Ishikawa (cell line): ENCODE results near the gene WNT6.
A peak's percentile ranks its signal among the peaks of the same experiment; 100 is the strongest.

ENCODE experiments used
- CEBPB ChIP-seq: IDR thresholded peaks from 2 replicates; pipeline ENCODE4 v1.6.1; 2012
- CREB1 ChIP-seq: IDR thresholded peaks from 2 replicates; pipeline ENCODE4 v1.6.1; 2012; ENCODE audit warnings: low read depth
- EGR1 ChIP-seq: IDR thresholded peaks from 2 replicates; pipeline ENCODE4 v1.6.1; 2012
- EP300 ChIP-seq: IDR thresholded peaks from 2 replicates; pipeline ENCODE4 v1.6.1; 2012; ENCODE audit warnings: borderline replicate concordance
- FOXM1 ChIP-seq: IDR thresholded peaks from 2 replicates; pipeline ENCODE4 v1.6.1; 2012; ENCODE audit warnings: low read depth, borderline replicate concordance
- NFIC ChIP-seq: IDR thresholded peaks from 2 replicates; pipeline ENCODE4 v1.6.1; 2012
- RAD21 ChIP-seq: IDR thresholded peaks from 2 replicates; pipeline ENCODE4 v1.6.1; 2012; ENCODE audit warnings: low read depth
- TAF1 ChIP-seq: IDR thresholded peaks from 2 replicates; pipeline ENCODE4 v1.6.1; 2012; ENCODE audit warnings: low read depth, mild to moderate bottlenecking
- TCF12 ChIP-seq: IDR thresholded peaks from 2 replicates; pipeline ENCODE4 v1.6.1; 2012; ENCODE audit warnings: low read depth
- TEAD4 ChIP-seq: IDR thresholded peaks from 2 replicates; pipeline ENCODE4 v1.6.1; 2012
- YY1 ChIP-seq: IDR thresholded peaks from 2 replicates; pipeline ENCODE4 v1.6.1; 2012; ENCODE audit warnings: low read depth
- ZBTB7A ChIP-seq: IDR thresholded peaks from 2 replicates; pipeline ENCODE4 v1.6.1; 2012; ENCODE audit warnings: low read depth
- TF ChIP-seq, protein P1 (sequence below): IDR thresholded peaks from 2 replicates; pipeline ENCODE4 v1.6.1; 2012; ENCODE audit warnings: low read depth, mild to moderate bottlenecking
- TF ChIP-seq, protein P2 (sequence below): IDR thresholded peaks from 2 replicates; pipeline ENCODE4 v1.6.1; 2012
- TF ChIP-seq, protein P3 (sequence below): IDR thresholded peaks from 2 replicates; pipeline ENCODE4 v1.6.1; 2012

WNT6 gene

DNA sequence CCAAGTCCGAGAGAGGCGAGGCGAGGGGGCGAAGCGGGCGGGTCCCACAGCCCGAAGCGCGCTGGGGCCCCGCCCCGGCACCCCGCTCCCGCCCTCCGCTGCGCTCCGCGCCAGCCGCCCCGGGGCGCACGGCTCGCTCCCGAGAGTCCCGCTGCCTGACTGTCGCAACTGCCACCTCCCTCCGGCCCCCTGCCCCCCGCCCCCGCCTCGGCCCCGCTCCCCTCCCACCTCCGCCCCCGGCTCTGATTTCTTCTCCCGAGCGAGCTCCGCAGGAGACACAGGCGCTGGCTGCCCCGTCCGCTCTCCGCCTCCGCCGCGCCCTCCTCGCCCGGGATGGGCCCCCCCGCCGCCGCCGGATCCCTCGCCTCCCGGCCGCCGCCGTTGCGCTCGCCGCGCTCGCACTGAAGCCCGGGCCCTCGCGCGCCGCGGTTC is at the start of gene WNT6:
Gene WNT6 (plus strand): TSS at position 250 of the 432 bp plus-strand sequence. CDS start 233 bp downstream, outside the sequence.
- TF ChIP-seq EGR1: peak; percentile 55; the same call in 1 of the 2 replicates
- TF ChIP-seq ZBTB7A: no peak

DNA sequence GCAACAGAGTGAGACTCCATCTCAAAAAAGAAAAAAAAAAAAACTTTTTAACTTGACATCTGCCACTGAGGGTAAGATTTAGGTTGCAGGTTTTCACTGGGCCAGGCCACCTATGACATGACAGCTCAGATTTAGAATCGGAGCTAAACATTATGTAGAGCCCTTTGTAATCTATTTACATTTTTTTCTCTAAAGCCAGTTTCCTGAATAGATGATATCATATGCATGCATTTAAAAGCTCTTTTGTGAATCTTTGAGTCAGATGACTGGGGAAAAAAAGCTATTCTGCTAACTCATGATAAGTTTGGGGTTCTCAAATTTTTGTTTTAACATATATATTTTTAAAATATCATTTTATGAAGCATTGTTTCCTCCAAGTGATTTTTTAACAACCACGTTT is 49.3 kb upstream of the WNT6 start:
- no peak for TF ChIP-seq CREB1
- TF ChIP-seq, protein P1, sequence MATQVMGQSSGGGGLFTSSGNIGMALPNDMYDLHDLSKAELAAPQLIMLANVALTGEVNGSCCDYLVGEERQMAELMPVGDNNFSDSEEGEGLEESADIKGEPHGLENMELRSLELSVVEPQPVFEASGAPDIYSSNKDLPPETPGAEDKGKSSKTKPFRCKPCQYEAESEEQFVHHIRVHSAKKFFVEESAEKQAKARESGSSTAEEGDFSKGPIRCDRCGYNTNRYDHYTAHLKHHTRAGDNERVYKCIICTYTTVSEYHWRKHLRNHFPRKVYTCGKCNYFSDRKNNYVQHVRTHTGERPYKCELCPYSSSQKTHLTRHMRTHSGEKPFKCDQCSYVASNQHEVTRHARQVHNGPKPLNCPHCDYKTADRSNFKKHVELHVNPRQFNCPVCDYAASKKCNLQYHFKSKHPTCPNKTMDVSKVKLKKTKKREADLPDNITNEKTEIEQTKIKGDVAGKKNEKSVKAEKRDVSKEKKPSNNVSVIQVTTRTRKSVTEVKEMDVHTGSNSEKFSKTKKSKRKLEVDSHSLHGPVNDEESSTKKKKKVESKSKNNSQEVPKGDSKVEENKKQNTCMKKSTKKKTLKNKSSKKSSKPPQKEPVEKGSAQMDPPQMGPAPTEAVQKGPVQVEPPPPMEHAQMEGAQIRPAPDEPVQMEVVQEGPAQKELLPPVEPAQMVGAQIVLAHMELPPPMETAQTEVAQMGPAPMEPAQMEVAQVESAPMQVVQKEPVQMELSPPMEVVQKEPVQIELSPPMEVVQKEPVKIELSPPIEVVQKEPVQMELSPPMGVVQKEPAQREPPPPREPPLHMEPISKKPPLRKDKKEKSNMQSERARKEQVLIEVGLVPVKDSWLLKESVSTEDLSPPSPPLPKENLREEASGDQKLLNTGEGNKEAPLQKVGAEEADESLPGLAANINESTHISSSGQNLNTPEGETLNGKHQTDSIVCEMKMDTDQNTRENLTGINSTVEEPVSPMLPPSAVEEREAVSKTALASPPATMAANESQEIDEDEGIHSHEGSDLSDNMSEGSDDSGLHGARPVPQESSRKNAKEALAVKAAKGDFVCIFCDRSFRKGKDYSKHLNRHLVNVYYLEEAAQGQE: no peak
- TF ChIP-seq, protein P2, sequence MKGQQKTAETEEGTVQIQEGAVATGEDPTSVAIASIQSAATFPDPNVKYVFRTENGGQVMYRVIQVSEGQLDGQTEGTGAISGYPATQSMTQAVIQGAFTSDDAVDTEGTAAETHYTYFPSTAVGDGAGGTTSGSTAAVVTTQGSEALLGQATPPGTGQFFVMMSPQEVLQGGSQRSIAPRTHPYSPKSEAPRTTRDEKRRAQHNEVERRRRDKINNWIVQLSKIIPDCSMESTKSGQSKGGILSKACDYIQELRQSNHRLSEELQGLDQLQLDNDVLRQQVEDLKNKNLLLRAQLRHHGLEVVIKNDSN: no peak
- TF ChIP-seq ZBTB7A: no peak

DNA sequence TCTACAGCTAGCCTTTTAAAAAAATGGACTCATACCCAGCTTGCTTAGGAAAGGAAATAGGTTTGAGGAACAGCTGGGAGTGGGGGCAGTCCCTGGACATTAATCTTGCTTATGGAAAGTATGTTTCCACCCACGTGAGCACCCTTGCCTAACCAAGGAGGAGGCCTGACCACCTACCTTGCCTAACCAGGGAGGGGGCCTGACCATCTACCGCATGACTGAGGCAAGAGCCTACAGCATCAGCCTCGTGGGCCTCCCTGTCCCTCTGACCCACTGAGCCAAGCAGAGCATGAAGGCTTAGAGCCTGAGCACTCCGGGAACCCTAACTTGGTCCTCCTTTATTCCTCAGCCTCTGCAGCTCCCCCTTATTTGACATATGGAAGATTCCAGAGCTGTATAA is 48.2 kb upstream of the WNT6 start:
- TF ChIP-seq CREB1: no peak
- TF ChIP-seq, protein P2: no peak

DNA sequence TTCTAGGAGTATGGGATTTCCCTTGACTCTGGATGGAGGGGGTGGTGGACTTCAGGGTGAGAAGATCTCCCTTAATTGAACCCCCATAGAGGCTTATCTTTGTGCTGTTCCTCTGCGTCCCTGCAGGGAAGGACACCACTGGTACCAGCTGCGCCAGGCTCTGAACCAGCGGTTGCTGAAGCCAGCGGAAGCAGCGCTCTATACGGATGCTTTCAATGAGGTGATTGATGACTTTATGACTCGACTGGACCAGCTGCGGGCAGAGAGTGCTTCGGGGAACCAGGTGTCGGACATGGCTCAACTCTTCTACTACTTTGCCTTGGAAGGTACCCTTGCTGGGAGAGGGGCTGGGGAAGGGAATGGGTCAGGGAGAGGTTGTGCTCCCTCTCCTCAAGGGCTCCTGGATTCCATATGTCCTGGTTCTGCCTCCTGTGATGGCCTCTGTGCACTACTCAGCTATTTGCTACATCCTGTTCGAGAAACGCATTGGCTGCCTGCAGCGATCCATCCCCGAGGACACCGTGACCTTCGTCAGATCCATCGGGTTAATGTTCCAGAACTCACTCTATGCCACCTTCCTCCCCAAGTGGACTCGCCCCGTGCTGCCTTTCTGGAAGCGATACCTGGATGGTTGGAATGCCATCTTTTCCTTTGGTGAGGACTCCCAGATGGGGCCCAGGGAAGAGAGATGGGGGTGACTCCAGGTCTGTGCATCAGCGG is 47.3 kb upstream of the WNT6 start:
- TF ChIP-seq CREB1 (no peak), RAD21 (no peak), TEAD4 (no peak), EGR1 (no peak)

DNA sequence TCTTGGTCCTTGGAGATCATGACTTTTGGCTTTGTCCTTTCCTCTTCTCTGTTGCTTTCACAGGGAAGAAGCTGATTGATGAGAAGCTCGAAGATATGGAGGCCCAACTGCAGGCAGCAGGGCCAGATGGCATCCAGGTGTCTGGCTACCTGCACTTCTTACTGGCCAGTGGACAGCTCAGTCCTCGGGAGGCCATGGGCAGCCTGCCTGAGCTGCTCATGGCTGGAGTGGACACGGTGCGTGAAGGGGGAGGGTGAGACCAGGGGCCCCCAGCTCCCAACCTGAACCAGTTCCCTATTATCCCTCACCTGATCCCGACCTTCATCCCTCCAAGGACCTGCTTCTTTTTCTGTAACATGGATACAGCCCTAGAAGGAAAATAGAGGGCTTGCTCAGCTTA is 46.7 kb upstream of the WNT6 start:
- TF ChIP-seq ZBTB7A (no peak), CEBPB (no peak), EGR1 (no peak), NFIC (no peak), FOXM1 (no peak), EP300 (no peak), CREB1 (no peak), YY1 (no peak), TAF1 (no peak), TCF12 (no peak), TEAD4 (no peak), RAD21 (no peak)
- TF ChIP-seq, protein P1: no peak
- TF ChIP-seq, protein P2: no peak
- TF ChIP-seq, protein P3, sequence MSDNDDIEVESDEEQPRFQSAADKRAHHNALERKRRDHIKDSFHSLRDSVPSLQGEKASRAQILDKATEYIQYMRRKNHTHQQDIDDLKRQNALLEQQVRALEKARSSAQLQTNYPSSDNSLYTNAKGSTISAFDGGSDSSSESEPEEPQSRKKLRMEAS: no peak

DNA sequence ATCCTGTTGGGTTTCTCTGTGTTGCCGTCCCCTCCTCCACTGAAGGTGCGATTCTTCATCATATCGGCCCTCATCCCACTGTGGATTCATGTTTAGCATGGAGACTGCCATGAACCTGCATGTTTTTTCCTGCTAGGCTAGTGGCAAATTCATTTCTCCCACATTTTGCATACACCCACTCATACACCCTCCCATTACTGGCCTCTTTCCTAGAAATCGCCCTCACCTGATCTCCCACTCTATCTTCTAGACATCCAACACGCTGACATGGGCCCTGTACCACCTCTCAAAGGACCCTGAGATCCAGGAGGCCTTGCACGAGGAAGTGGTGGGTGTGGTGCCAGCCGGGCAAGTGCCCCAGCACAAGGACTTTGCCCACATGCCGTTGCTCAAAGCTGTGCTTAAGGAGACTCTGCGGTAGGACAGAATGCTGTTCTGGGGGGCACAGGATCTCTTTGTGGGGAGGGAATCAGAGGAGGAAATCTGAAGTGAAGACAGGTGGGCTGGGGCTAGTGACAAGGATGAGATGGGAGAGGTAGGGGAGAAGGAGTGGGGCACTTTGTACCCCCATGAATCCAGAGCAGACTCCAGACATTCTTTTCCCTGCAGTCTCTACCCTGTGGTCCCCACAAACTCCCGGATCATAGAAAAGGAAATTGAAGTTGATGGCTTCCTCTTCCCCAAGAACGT is 45.7 kb upstream of the WNT6 start:
- TF ChIP-seq TAF1 (no peak), YY1 (no peak), EP300 (no peak), FOXM1 (no peak), TCF12 (no peak), TEAD4 (no peak), CEBPB (no peak)
- TF ChIP-seq, protein P2: no peak
- TF ChIP-seq, protein P1: no peak
